Stimulated activated CD8-positive, alpha-beta memory T cell treated with anti-CD3 and anti-CD28 coated beads, Interleukin-15, amount 100 ng/mL, for 48 hours (primary cell): ENCODE data around the gene FBXO40.
A peak's percentile ranks its signal among the peaks of the same experiment; 100 is the strongest.

Experiments used
- DNase-seq, 2 donors: peaks; one replicate each; pipeline ENCODE4 v3.0.0-alpha.2; 2020; ENCODE audit warnings: low read depth in 2 of 2

Gene FBXO40

DNA sequence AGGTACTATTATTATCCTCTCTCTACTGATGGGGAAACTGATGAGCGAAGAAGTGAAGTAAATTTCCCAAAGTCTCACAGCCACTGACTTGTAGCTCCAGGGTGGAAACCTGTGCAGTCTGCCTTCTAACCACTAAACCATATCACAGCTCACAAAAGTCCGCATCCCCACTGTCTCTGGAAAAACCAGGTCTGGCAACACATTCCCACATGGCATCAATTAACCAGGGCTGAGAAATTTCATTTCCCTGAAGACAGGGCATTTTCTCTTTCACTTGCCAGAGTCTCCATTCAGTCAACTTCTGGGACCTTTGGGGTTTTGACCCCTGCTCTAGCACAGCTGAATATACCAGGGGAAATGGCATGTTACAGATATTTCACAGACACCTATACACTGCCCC lies 26.5 kb downstream of the FBXO40 start:
- no peak for DNase-seq

DNA sequence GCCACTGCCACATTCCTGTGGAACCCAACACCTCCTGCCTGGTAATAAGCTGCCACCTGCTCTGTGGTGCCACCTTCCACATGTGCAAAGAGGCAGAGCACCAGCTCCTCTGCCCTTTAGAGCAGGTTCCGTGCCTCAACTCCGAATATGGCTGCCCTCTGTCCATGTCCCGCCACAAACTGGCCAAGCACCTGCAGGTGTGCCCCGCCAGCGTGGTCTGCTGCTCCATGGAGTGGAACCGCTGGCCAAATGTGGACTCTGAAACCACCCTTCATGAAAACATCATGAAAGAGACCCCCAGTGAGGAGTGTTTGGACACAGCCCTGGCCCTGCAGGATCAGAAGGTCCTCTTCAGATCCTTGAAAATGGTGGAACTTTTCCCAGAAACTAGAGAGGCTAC lies 28.3 kb downstream of the FBXO40 start:
- no peak for DNase-seq

DNA sequence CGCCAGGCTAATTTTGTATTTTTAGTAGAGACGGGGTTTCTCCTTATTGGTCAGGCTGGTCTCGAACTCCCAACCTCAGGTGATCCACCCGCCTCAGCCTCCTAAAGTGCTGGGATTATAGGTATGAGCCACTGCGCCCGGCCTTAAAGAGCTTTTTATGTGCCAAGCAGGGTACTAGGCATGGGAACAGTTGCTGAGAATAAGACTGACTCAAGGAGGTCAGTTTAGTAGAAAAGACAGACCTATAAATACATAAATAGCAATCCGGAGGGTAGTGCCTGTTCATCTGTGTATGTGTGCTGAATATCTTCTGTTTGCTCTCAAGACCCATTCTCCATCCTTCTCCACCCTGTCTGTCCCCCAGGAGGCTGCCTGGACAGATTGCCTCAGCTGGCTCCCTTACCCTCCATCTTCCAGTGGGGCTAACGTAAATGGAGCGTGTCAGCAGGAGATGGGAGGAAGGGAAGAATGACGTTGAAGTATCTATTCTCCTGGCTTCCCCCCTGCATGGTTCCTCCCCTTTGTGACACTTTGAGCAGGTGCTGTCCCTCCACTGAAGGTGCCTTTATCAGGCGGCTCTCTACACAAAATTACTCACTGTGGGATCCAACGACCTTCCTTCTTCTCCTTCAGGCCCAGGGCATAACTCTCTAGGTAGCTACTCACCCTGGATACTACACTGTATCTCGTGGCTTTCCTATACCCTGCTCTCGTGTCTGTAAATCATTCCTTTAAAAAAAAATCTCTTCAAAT lies 31.1 kb downstream of the FBXO40 start:
- DNase-seq, result no peak

DNA sequence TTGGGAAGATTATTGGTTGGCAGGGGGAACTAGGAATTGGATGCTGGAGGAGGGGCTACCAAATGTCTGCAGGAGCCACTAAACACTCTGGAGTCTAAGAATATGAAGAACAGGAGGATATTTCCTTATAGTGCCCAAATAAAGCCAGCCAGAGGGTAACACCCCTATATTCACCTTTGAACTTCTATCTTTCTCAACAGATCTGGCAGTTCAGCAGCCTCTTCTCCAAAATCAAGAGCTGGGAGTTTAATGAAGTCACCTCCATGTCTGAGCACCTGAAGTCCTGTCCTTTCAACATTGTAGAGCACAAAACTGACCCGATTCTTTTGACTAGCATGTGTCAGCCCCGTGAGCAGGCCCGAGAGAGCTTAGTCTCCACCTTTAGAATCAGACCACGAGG lies 33.3 kb downstream of the FBXO40 start:
- no peak for DNase-seq

DNA sequence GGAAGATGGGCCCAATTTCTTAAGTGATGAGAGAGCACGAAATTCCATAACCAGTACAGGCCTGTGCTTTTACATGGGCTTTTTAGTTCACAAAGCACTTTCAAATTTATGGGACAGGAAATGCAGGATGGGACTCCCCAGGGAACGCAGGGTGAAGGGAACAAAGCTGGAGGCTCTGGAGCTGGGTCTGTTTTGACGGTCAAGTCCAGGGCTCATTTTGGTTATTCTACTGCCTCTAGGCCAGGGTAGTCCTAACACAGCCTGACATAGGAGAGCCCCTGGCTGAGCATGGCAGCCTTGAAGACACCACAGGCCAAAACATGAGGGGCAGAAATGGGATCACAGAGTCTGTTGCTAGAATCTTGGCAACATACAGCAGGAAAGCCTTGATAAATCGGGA lies 34.0 kb downstream of the FBXO40 start:
- DNase-seq, result no peak

DNA sequence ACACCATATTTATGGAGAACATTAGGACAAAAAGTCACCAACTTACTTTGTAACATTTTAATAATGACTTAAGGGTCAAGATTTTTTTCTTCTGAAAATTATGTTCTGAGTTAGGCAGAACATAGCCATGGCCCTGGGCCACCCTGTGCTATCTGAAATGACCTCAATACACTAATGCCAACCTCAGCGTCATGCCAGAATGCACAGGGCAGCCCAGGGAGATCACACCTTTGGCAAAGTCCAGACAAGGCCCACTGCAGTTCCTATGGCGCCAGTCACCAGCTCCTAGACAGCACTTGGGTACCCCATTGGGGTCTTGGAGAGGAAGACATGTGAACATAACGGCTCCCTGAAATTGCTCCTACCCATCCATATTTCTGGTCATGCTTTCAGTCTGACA lies 34.4 kb downstream of the FBXO40 start:
- DNase-seq, result no peak

DNA sequence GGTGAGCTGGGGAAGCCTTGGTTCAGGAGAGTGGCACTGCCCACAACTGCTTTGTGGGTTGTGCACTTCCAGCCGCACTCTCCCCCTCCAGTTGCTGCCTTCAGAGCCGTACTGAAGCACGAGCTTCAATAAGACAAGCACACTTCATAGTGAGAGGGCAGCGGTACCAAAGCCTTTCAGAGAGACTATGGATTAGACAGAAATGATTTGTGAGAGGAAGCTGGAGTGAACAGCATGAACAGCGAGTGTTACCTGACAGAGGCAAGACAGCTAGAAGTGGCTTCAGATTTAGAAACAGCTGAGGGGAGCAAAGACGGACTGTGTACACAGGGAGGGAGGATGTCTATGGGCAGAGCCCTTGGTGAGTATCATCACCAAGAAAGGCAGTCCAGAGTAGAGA lies 36.4 kb downstream of the FBXO40 start:
- no peak for DNase-seq

DNA sequence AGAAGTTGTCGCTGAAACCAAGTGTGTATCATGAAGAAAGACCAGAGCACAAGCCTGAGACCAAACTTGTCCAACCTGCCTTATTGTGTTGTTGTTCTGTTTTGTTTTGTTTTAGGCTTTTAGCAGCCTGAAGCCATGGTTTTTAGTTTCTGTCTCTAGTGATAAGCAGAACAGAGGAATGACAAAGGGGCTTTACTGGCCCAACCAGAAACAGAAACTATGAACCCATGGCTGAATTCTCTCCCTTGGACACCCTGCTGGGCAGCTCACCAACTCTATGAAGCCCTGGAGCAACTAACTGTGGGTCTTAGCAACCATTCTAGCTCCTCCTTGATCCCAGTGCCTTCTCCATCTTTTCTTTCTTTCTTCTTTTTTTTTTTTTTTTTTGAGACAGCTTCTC lies 37.2 kb downstream of the FBXO40 start:
- no peak for DNase-seq

DNA sequence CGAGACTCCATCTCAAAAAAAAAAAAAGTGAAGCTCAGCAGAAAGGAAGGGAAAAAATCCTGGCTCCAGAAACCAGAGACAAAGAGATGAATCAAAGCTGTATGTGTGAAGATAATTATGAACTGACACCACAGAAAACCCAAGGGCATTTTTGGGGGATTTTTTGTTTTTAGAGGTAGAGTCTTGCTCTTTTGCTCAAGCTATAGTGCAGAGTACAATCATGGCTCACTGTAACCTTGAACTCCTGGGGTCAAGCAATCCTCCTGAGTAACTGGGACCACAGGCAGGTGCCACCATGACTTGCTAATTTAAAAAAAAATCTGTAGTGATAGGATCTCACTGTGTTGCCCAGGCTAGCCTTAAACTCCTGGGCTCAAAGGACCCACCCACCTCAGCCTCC lies 44.7 kb downstream of the FBXO40 start:
- DNase-seq, result no peak

DNA sequence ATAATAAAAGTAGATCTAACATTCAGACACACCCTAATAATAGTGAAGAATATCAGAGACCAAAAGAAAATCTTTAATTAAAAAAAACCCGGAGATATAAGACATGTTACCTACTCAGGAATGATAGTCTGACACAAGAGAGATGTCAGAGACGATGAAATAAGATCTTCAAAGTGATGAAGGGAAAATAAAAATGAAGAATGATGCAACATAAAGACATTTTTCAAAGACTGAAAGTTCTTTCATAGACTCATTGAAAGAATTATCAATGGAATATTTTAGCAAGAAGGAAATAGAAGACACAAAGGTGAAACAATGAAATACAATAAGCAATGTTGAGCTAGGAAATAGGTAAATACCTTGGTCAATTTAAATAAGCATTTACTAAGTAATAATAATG lies 47.9 kb downstream of the FBXO40 start:
- DNase-seq, result no peak

DNA sequence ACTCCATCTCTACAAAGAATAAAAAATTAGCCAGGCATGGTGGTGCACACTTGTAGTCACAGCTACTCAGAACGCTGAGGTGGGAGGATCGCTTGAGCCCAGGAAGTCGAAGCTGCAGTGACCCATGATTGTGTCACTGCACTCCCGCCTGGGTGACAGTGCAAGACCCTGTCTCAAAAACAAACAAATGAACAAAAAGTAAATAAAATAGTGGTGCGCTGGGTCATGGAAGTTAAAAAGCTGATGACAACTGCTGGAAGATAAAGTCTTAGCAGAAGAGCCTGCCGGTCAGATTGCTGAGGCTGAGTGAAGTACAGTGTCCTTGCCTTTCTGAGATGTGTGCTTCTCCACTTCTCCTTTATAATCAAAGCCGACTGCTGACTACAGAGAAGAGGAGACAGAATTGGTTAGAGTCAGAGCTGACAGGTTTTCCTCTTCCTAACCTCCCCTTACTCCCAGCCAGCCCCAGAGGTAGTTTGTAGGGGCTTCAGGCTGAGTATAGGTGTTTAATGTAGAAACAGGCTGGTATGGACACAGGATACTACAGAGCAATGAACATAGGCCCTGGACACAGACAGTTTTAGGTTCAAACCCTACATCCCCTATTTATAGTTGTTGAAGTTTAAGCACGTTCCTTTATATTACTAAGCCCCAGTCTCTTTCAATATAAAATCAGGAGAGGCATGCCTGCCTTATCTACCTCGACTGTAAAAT lies 49.6 kb downstream of the FBXO40 start:
- DNase-seq, result no peak

DNA sequence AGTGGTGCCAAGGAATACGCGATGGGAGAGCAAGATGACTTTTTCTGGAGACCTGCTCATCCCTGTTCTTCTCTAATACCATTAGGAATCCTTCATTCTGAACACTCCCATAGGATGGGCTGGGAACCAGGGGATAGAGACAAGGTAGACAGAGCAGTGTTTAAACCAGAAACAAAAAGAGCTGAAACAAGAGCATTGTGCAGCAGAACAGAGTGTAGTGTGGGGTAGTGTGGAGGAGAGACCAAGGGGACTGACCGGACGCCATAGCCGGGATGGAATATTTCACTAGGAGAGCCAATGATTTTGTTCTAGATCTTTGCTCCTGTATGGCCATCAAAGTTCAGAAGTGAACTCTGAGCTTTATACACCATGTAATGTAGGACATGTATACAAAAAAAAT lies 51.9 kb downstream of the FBXO40 start:
- DNase-seq, result no peak

DNA sequence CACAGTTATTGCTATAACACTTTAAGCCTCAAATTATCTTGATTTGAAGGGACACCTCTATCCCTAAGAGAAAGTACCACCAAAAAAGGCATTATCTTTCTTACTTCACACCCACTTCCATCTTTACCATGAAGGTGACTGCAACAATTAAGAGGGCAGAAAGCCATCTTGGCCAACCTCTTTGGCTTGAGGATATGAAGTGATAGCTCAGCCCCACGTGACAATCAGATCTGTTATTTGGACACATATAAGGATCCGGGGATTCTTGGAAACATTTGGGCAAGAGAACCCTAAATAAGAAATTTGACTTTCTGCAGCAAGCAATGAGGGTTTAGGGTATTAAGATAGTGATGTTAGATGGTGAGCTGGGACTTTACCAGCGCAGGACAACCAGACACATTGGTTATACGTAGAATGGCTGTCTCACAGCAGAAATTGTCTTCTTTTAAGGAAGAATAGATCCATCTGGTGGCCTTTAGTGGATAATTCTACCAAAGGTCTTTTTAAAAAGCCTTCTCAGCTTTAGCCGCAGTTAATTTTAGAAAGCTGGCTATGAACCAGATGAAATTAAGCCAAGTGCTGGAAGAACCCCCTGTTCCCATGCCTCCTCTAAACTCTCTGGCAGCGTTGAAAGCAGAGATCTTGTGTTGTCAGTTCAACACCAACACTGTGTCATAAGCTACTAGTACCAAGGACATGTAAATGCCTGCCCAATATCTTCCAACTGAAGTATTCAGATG lies 55.2 kb downstream of the FBXO40 start:
- no peak for DNase-seq

DNA sequence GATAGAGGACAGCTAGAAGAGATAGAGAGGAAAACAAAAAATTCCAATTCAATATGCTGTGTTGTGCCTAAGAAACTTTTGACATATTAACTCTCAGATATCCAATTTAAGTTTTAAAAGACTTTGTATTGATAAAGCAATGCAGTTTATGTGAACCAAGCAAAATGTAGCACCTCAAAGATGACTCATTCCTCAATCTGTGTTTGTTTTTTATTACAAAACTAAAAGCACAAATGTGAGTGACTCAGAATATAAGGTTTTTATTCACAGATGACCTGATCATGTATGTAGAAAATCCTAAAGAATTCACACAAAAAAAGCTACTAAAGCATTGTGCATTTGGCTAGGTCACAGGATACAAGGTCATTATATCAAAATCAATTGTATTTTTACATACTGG lies 56.5 kb downstream of the FBXO40 start:
- DNase-seq, result no peak

DNA sequence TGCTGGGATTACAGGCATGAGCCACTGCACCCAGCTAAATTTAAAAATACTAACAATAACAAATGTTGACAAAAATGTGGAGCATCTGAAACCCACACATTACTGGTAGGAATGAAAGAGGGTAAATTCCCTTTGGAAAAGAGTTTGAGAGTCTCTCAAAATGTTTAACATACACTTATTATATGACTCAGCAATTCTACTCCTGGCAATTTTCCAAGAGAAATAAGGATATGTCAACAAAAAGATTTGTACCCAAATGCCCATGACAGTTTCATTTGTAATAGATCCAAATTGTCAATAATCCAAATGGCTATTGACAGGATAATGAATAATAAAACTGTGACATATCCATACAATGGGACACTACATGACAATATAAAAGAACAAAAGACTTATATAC lies 58.5 kb downstream of the FBXO40 start:
- no peak for DNase-seq

DNA sequence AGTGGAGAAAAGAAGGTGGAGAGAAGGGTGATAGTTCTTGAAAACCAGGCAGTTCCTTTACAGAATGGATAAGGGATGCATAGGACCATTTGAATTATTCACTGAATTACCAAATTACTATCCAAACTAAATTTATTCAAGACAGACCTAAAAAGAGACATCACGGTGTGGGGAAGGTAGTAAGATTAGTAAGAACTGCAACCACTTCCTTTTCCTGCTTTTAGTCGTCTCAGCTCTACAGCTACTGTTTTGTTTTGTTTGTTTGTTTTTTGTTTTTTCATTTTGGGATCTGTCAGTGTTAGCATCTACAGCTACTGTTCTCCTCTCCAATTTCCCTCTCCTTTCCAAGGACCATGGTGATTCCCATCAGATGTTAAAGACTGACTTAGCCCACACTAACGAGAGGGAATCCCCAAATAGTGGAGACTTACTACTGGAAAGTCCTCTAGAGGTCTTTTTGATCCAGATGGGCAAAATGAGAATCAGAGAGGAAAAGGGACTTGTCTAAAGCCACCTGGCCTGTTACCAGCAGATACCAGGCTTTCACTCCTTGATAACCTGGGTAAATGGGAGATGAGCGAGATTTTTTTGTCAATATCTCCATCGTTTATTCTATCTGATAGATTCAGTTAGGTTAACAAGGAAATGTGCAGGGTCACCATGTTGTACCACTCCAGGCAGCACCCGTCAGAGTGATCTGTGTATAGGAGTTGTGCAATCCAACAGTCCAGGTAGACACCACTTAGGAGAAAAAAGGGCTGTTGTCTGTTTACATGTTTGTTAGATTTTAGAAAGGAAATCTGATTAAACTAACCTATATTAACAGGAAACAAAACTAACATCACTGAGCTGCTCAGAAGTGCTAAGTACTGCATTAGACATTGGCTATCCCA lies 61.6 kb downstream of the FBXO40 start:
- DNase-seq, result no peak

DNA sequence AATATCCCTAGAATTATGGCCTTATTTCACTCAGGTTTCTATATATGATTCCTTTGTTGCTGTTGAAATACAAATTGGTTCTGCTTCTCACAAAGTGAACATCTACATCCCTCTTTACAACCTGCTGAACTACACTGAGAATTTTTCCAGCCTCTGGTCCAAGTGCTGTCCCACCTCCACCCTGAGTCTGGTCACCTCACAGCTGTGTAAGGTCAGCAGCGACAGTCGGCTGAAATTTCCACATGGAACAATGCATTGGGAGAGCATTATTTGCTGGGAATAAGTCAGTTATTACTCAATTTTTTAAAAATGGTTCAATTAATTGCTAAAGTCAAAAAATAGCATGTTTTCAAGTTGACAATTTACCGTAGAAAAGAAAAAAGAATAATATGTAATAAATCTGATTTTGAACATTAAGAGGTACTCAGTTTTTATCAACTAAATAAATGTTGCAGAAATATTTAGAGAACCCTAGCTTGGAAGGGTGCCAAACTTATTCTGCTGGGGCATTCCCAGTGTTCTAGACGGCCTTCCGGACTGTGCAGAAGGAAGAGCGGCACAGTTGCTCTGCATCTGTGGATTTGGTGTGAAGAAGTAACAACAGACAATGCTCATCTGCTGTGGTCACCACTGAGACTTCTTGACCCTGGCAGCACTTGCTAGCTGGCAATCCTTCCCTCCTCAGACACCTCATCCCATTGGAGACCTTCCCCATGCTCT lies 65.7 kb downstream of the FBXO40 start:
- DNase-seq, result no peak

DNA sequence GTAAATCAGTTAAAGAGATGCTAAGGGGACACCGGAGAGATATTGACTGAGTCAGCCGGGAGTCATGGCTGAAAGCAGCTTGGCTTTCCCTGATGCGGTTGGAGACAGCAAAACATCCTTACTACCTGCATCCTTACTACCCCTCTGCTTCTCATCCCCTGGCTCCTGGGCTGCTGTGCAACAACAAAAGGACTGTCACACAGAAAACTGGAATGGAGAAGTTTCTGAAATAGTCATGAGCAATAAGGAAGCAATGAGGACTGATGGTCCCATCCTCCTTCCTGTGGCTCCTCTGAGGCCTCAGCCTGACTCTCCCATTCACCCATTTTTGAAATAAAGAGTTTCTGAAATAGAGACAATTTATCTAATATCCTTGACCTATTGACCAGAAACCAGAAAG lies 66.4 kb downstream of the FBXO40 start:
- DNase-seq, result no peak

DNA sequence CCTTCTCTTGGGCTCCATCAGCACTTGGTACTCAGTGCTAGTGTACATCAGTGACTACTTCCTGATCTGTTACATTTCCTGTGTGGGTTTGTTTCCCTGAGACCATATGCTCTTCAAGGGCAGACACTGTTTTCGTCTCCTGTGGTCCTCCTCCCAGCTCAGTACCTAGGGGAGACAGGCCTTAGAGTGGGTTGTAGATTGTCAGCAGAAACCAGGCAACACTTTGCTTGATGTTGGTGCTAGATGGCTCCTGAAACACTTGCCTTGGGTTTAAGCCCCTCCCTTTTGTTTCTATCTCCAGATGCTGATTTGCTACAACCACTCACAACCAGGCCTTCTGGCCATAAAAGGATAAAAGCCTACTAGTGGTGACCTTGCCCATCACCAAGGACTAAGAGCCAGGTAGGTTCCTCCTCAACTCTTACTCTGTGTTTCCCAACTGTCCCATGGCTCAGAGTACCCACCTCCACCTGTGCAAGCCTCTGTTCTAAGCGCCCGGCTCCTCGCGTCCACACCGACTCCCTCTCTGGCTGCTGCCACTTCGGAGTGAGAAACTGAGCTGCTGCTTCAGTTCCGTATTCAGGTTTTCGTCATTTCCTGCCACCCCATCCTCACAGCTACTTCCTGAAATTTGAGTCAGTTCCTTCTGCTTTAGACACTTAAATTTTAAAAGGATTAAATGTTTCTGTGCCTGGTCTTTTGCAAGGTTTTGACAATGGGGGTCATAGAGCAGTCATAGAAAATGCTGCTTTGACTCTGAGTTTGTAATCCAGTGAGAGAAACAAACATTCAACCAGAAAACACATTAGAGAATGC lies 67.4 kb downstream of the FBXO40 start, which contains the start of gene HCLS1:
HCLS1 (minus strand) TSS at position 548 of the 816 bp plus-strand sequence. CDS start 2,556 bp downstream, outside the sequence.
- DNase-seq, result peak; percentile 50 to 55

DNA sequence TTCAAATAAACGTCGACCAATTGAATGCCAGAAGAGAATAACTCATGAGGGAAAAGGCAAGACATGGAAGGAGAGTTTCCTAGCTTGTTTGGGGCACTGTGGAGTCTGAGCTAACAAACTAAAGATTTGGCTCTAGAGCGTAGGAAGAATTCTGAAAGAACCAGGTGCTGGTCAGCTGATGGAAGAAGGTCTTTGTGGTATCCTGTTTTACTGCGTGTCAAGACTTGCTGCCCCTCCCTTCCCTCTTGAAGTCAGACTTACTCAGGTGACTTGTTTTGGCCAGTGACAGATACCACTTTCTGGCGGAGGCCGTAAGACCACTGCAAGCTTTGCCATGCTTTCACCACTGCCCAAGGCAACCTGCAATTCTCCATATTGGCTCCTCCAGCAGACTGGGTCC lies 68.2 kb downstream of the FBXO40 start:
- no peak for DNase-seq
